ENCODE measurements around the gene STH. TPM values are rescaled to one million over a fixed set of nuclear protein-coding genes. Genes with fewer than 3 reads are reported as not detected.

STH gene
- total RNA-seq, 1 donor from 2014 or later: not detected

- ATAC-seq (no peak), DNase-seq (no peak)
- H3K27ac ChIP-seq: no peak overlapping the region
- TF ChIP-seq CTCF (IDR thresholded peaks at IDR 0.05): no peak
- H3K36me3 ChIP-seq: peaks cover 80% of the 10 kb centered on the region
- H3K4me1 ChIP-seq: peaks cover 9% of the 10 kb centered on the region
- intact Hi-C loops (cut with DNase I): no loop called here
- H3K27me3 ChIP-seq (ENCODE audit: low read depth): no peaks in the 10 kb centered on the region
- H3K4me3 ChIP-seq: no peak overlapping the region
- no peaks in the 10 kb centered on the region for H3K9me3 ChIP-seq
Measured at GRCh38 chr17:46029627-46030026, 30.6 kb downstream of the STH start.

- Histone ChIP-seq H3K4me1 (peaks cover 9% of the 10 kb centered on the region), H3K4me3 (no peak overlapping the region), H3K27ac (no peak overlapping the region), H3K36me3 (peaks cover 83% of the 10 kb centered on the region), H3K9me3 (no peaks in the 10 kb centered on the region), H3K27me3 (ENCODE audit: low read depth) (no peaks in the 10 kb centered on the region)
- TF ChIP-seq CTCF (IDR thresholded peaks at IDR 0.05): no peak
- no peak for ATAC-seq
- no peak for DNase-seq
- intact Hi-C loops (cut with DNase I): no loop called here
Measured at GRCh38 chr17:46030752-46031151, 31.7 kb downstream of the STH start.

- no peak for TF ChIP-seq CTCF (IDR thresholded peaks at IDR 0.05)
- Histone ChIP-seq H3K9me3 (no peaks in the 10 kb centered on the region), H3K27me3 (ENCODE audit: low read depth) (no peaks in the 10 kb centered on the region), H3K4me3 (no peak overlapping the region), H3K27ac (no peak overlapping the region), H3K36me3 (peaks cover 84% of the 10 kb centered on the region), H3K4me1 (peaks cover 9% of the 10 kb centered on the region)
- ATAC-seq: peak in 1 of 2 donors; percentile 5
- no peak for DNase-seq
- intact Hi-C loops (cut with DNase I): no loop called here
Measured at GRCh38 chr17:46031440-46031839, 32.4 kb downstream of the STH start.

- DNase-seq: no peak
Measured at GRCh38 chr17:46031920-46032319, 32.9 kb downstream of the STH start.

GRCh38 chr17:46032909-46033308 lies 33.9 kb downstream of the STH start:
- peaks cover 5% of the 10 kb centered on the region for H3K4me1 ChIP-seq
- peaks cover 86% of the 10 kb centered on the region for H3K36me3 ChIP-seq
- ATAC-seq (no peak), DNase-seq (no peak)
- no peaks in the 10 kb centered on the region for H3K27me3 ChIP-seq (ENCODE audit: low read depth)
- intact Hi-C loops (cut with DNase I): no loop called here
- TF ChIP-seq CTCF (IDR thresholded peaks at IDR 0.05): no peak
- no peaks in the 10 kb centered on the region for H3K9me3 ChIP-seq
- no peak overlapping the region for H3K27ac ChIP-seq
- no peak overlapping the region for H3K4me3 ChIP-seq

More at GRCh38 chr17:46031920-46032319, 32.9 kb downstream of the STH start:
- Histone ChIP-seq H3K27me3 (ENCODE audit: low read depth) (no peaks in the 10 kb centered on the region), H3K4me3 (no peak overlapping the region), H3K27ac (no peak overlapping the region), H3K4me1 (peaks cover 9% of the 10 kb centered on the region), H3K36me3 (peaks cover 84% of the 10 kb centered on the region), H3K9me3 (no peaks in the 10 kb centered on the region)
- TF ChIP-seq CTCF (IDR thresholded peaks at IDR 0.05): no peak
- intact Hi-C loops (cut with DNase I): no loop called here
- ATAC-seq: peak in 1 of 2 donors; percentile 7

GRCh38 chr17:46033392-46033791 lies 34.3 kb downstream of the STH start:
- Histone ChIP-seq H3K9me3 (no peaks in the 10 kb centered on the region), H3K27ac (no peak overlapping the region)
- no peak for DNase-seq

More at GRCh38 chr17:46033392-46033791, 34.3 kb downstream of the STH start:
- H3K27me3 ChIP-seq (ENCODE audit: low read depth): no peaks in the 10 kb centered on the region
- ATAC-seq: no peak
- H3K4me3 ChIP-seq: no peak overlapping the region
- H3K4me1 ChIP-seq: peaks cover 1% of the 10 kb centered on the region
- intact Hi-C loops (cut with DNase I): no loop called here
- H3K36me3 ChIP-seq: peaks cover 86% of the 10 kb centered on the region
- no peak for TF ChIP-seq CTCF (IDR thresholded peaks at IDR 0.05)
